GM21737 (cell line): ENCODE results near the gene HOXD8.

Experiments used
- ATAC-seq: cut with Tn5 transposase; IDR thresholded peaks from one replicate; pipeline ENCODE4 v1.9.1; 2021; ENCODE audit warnings: mild to moderate bottlenecking, moderate library complexity; ENCODE audit not compliant: unreplicated experiment

Gene HOXD8

DNA sequence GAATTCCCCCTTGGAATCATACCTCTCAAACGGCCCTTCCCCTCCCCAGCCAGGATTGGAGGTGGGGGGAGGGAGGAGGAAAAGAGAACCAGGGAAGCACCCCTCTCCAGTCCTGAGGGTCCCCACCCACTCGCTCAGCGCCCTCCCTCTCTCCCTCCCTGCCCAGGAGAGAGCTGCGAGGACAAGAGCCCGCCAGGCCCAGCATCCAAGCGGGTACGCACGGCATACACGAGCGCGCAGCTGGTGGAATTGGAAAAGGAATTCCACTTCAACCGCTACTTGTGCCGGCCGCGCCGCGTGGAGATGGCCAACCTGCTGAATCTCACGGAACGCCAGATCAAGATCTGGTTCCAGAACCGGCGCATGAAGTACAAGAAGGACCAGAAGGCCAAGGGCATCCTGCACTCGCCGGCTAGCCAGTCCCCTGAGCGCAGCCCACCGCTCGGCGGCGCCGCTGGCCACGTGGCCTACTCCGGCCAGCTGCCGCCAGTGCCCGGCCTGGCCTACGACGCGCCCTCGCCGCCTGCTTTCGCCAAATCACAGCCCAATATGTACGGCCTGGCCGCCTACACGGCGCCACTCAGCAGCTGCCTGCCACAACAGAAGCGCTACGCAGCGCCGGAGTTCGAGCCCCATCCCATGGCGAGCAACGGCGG, 42.0 kb downstream of the HOXD8 start:
- ATAC-seq: no peak

- ATAC-seq: no peak
Observed at GRCh38 chr2:176172007-176172894, 42.7 kb downstream of the HOXD8 start.

DNA sequence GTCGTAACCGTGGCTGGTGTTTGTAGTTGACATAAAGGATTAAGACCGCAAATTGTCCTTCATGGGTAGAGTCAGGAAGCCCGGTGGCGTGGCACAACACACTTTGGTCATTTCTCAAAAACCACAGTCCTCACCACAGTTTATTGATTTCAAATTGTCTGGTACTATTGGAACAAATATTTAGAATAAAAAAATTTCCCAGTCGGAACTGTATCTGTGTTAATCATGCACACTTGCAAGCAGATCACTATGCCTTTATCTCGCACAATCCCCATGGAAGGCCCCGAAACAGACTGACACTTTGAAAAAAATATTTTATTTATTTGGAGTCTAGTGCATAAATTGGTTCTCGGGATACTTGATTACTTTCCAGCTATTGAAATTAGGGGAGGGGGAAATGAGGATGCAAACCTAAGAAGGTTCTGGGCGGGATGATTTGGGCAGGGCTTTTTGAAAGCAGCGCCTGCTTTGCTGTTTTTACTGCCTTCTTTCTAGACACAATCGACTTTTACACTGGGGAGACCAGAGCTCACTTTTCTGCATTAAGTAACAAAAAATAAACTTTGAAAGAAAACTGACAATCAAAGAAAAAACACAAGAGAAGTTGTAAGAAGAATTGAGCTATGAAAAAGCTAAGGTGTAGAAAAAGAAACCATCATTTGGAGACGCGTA, 43.5 kb downstream of the HOXD8 start:
- ATAC-seq: no peak

DNA sequence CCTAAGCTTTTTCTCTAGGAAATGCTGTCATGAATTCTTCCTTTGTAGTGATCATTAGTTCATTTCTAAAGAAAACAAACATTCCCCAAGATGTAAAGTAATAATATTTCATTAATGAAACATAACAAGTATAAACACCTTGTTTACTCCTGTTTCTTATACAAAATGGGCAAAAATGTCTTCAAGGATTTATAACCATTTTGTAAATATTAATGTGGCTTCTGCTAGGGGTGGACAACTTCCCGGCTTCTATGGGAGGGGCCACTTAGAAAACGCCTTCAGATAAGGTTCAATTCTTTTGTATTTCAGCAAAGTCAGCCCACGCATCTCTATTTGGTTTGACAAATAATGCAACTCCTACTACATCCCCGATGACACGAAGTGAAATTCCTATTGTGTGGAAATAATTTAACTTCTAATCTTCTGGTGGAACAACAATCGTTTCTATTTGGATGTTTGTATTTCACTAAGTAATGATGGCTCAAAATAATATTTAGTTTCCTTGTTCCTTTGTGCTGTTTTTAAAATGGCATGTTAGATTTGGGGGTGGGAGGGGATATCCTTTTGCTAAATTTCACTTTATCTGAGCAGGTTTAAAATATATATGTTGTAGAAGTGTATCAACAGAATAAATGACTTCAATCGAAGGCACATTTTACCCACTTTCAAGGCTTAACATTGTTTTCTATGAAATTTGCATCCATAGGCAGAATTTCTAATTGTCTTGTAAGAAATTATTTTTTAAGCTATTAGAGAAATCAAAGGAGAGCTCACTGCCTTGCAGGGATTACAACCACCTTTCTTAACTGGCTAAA, 44.3 kb downstream of the HOXD8 start:
- ATAC-seq: no peak

- no peak for ATAC-seq
Observed at GRCh38 chr2:176174382-176174823, 44.9 kb downstream of the HOXD8 start.

GRCh38 chr2:176174824-176175708, 45.6 kb downstream of the HOXD8 start:
- no peak for ATAC-seq

- ATAC-seq: no peak
Observed at GRCh38 chr2:176175709-176176607, 46.5 kb downstream of the HOXD8 start.

DNA sequence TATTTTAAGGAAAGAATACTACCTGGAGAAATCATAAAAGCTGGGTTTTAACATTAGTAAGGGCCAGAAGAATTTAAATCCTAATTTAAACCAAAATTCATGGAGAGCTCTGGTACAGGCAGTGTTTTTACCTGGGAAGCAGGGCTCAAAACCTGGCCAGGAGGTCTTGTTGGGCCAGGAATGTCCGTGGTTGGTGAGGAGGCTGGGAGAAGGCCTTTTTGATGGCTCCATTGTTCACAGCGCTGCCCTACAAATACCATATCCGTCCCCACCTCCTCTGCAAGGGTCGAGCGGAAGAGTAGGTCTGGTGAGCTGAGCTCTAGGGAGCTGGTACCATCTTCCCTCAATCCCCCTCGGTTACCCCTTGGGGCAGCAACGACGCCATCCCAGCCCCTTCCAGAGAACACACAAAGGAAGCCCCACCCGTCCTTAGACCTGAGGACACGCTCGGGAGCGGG, 48.1 kb downstream of the HOXD8 start:
- no peak for ATAC-seq

DNA sequence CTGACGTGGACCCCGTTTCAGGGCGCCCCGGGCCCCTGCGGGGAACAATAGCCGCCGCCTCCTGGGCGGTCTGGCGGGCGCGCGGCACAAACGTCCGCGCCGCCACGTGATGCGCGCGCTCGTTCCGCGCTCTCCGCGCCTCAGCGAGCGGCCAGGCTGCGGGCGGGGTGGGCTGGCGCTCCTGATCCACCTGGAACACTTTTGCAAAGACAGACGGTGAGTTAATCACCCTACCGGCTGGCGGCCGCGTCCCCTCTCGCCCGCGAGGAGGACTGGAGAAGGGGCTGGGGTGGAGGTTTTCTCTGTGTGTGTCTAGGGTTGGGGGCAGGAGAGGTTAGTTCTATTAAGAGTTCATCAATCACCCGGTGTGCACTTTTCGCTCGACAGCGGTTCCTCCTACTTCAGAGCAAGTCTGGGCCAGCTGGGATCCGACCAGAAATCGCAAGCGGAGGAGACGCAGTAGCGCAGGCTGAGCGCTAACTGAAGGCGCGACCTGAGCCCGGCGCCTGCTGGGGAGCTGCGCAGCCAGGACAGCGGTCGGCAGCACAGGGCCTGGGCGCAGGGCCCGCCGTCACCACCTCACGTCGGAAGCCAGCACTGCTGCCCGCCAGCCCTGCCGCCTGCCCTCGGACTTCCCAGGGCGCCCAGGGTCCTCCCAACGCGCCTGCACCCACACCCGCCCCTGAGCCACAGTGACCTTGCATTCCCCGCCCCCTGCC, 48.7 kb downstream of the HOXD8 start:
- no peak for ATAC-seq

GRCh38 chr2:176178757-176179295, 49.3 kb downstream of the HOXD8 start:
- no peak for ATAC-seq

GRCh38 chr2:176181551-176181950, 52.0 kb downstream of the HOXD8 start:
- no peak for ATAC-seq
